K562 (cell line): ENCODE data around the gene CCT5. TPM values are rescaled to one million over a fixed set of nuclear protein-coding genes. Genes with fewer than 3 reads are reported as not detected.
A peak's percentile ranks its signal among the peaks of the same experiment; 100 is the strongest.

ENCODE experiments used
- ARHGAP35 ChIP-seq: fragments of 450-650 bp; IDR thresholded peaks from 2 replicates; pipeline ENCODE4 v1.6.1; 2018; ENCODE audit not compliant: partially characterized antibody
- ARID2 ChIP-seq: fragments of 450-650 bp; IDR thresholded peaks from 2 replicates; pipeline ENCODE4 v1.6.1; 2017; ENCODE audit warnings: antibody characterized with exemption, mild to moderate bottlenecking
- DDX20 ChIP-seq: fragments of 450-650 bp; IDR thresholded peaks from 2 replicates; pipeline ENCODE4 v1.6.1; 2016; ENCODE audit warnings: missing genetic modification characterization, low read depth, mild to moderate bottlenecking, missing compliant biosample characterization, moderate library complexity
- EP300 ChIP-seq: IDR thresholded peaks from 2 replicates; pipeline ENCODE4 v1.6.1; 2012; ENCODE audit warnings: low read length, improper control_type of control experiment
- EP400 ChIP-seq: fragments of 450-650 bp; IDR thresholded peaks from 2 replicates; pipeline ENCODE4 v1.6.1; 2017; ENCODE audit warnings: antibody characterized with exemption, mild to moderate bottlenecking, moderate library complexity
- ERF ChIP-seq: fragments of 450-650 bp; formaldehyde crosslinking; IDR thresholded peaks from 2 replicates; pipeline ENCODE4 v1.4.0; 2020; ENCODE audit warnings: mild to moderate bottlenecking, mixed read lengths
- NFXL1 ChIP-seq: fragments of 450-650 bp; formaldehyde crosslinking; IDR thresholded peaks from 2 replicates; pipeline ENCODE4 v1.4.0; 2021; ENCODE audit warnings: mild to moderate bottlenecking
- RBM14 ChIP-seq: fragments of 200-400 bp; formaldehyde crosslinking; IDR thresholded peaks from 2 replicates; pipeline ENCODE4 v1.6.1; 2018; ENCODE audit warnings: low read depth, mild to moderate bottlenecking, low read length, moderate library complexity, borderline replicate concordance; ENCODE audit not compliant: insufficient read depth
- RUNX1 ChIP-seq: sonication (generic); IDR thresholded peaks from 2 replicates; pipeline ENCODE4 v1.6.1; 2016; ENCODE audit warnings: antibody characterized with exemption, low read depth
- SLC30A9 ChIP-seq: fragments of 250-450 bp; sonication (Bioruptor Pico); IDR thresholded peaks from 2 replicates; pipeline ENCODE4 v1.8.0; 2022; ENCODE audit warnings: mild to moderate bottlenecking, moderate library complexity
- SMAD2 ChIP-seq: fragments of 150-350 bp; IDR thresholded peaks from 2 replicates; pipeline ENCODE4 v1.6.1; 2014; ENCODE audit warnings: low read depth, mild to moderate bottlenecking, low read length
- SMARCA5 ChIP-seq: fragments of 450-650 bp; IDR thresholded peaks from 2 replicates; pipeline ENCODE4 v1.6.1; 2016
- SMARCE1 ChIP-seq: fragments of 450-650 bp; IDR thresholded peaks from 2 replicates; pipeline ENCODE4 v1.7.1; 2016; ENCODE audit warnings: mild to moderate bottlenecking
- SRF ChIP-seq, 2 experiments: fragments of 250-450, 450-650 bp in 1 of 2; sonication (Bioruptor Pico) in 1 of 2; sonication (generic) in 1 of 2; formaldehyde crosslinking; IDR thresholded peaks; 2 replicates each; pipeline versions ENCODE4 v1.5.0 to v1.5.1; 2020 to 2022; ENCODE audit warnings: mild to moderate bottlenecking in 1 of 2, missing genetic modification reagents in 1 of 2
- SRSF1 ChIP-seq: fragments of 200-400 bp; formaldehyde crosslinking; IDR thresholded peaks from 2 replicates; pipeline ENCODE4 v1.6.1; 2017; ENCODE audit warnings: mild to moderate bottlenecking, low read depth, low read length, moderate library complexity
- TAL1 ChIP-seq: fragments of 450-650 bp; IDR thresholded peaks from 2 replicates; pipeline ENCODE4 v1.6.1; 2016; ENCODE audit warnings: mild to moderate bottlenecking
- TBP ChIP-seq: optimal IDR thresholded peaks from 2 replicates; pipeline ENCODE3; 2011; ENCODE audit warnings: low read depth, low read length, improper control_type of control experiment
- ZNF121 ChIP-seq: sonication (generic); formaldehyde crosslinking; conservative IDR thresholded peaks from 2 replicates; pipeline ENCODE4 v1.8.0; 2022; ENCODE audit warnings: missing genetic modification reagents
- polyA plus RNA-seq, 8 experiments: library from polyadenylated mRNA; depleted of rRNA in 4 of 8; stranded (reverse) in 5 of 8; unstranded in 3 of 8; fragments of >200 nt; fragmentation: Nextera tagmentation in 2 of 8; fragmentation: Illumina TruSeq in 1 of 8; extraction: Ambion mirVana in 2 of 8; extraction: Trizol in 1 of 8; gene quantifications; 2 replicates each; pipeline versions ENCODE4 v1.2.1 to v1.2.3, GENCODE V29; 2011 to 2014; ENCODE audit warnings: inconsistent platforms in 1 of 8, missing spikeins in 1 of 8
- total RNA-seq, 7 experiments: library from RNA; depleted of rRNA in 6 of 7; stranded (reverse); fragments of >200 nt in 6 of 7; fragmentation: Illumina TruSeq in 2 of 7; extraction: Trizol in 2 of 7; gene quantifications; 2 replicates each; pipeline versions ENCODE4 v1.2.1 to v1.2.3, GENCODE V29; 2011 to 2021; ENCODE audit warnings: low replicate concordance in 1 of 7
- TF ChIP-seq, protein P1 (sequence below): IDR thresholded peaks from 2 replicates; pipeline ENCODE4 v1.6.1; 2012; ENCODE audit warnings: low read depth, low read length, improper control_type of control experiment, borderline replicate concordance
- TF ChIP-seq, protein P2 (sequence below), 2 experiments: fragments of 450-650 bp; conservative IDR thresholded peaks; 2 replicates each; pipeline ENCODE4 v1.6.1; 2017; ENCODE audit warnings: mild to moderate bottlenecking in 2 of 2, moderate library complexity in 2 of 2
- TF ChIP-seq, protein P3 (sequence below): sonication (generic); formaldehyde crosslinking; IDR thresholded peaks from 2 replicates; pipeline ENCODE4 v1.8.0; 2023; ENCODE audit warnings: mild to moderate bottlenecking, missing genetic modification reagents
- TF ChIP-seq, protein P4 (sequence below): IDR thresholded peaks from 2 replicates; pipeline ENCODE4 v1.6.1; 2016; ENCODE audit warnings: missing genetic modification characterization, missing compliant biosample characterization

CCT5 gene
- total and polyA plus RNA-seq, 9 of the 15 experiments (the other 6 are each of a cell fraction or from before 2014, with no cell fraction given): 782 to 1,606 (median 1,153) TPM

DNA sequence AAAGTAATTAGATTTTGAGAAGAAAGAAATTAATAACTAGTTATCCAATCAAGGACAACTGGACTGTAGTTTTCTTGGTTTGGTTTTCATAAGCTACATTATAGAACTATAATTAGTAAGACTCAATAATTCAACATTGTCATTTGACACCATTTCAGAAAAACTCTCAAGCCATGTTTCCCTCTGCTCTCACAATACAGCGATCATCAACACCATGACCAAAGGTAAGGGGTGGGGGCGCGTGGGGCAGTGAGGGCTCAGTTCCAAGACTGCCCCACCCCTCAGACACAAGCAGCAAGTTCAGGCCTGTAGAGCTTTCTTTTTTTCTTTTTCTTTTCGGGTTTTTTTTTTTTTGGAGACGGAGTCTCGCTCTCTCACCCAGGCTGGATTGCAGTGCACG, 51.2 kb downstream of the CCT5 start (continued):
- no peak for TF ChIP-seq SRSF1
- no peak for TF ChIP-seq SMAD2
- TF ChIP-seq ARID2: no peak
- TF ChIP-seq, protein P1, sequence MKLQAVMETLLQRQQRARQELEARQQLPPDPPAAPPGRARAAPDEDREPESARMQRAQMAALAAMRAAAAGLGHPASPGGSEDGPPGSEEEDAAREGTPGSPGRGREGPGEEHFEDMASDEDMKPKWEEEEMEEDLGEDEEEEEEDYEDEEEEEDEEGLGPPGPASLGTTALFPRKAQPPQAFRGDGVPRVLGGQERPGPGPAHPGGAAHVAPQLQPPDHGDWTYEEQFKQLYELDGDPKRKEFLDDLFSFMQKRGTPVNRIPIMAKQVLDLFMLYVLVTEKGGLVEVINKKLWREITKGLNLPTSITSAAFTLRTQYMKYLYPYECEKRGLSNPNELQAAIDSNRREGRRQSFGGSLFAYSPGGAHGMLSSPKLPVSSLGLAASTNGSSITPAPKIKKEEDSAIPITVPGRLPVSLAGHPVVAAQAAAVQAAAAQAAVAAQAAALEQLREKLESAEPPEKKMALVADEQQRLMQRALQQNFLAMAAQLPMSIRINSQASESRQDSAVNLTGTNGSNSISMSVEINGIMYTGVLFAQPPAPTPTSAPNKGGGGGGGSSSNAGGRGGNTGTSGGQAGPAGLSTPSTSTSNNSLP: 0 out of 2 replicates have a peak, but pooled peaks have one; percentile 11
- TF ChIP-seq TAL1: no peak
- no peak for TF ChIP-seq ZNF121 (CRISPR knock-in tag)
- TF ChIP-seq ERF: no peak
- no peak for TF ChIP-seq SLC30A9 (CRISPR knock-in tag)
- TF ChIP-seq RUNX1: no peak
- no peak for TF ChIP-seq RBM14
- TF ChIP-seq, protein P2, sequence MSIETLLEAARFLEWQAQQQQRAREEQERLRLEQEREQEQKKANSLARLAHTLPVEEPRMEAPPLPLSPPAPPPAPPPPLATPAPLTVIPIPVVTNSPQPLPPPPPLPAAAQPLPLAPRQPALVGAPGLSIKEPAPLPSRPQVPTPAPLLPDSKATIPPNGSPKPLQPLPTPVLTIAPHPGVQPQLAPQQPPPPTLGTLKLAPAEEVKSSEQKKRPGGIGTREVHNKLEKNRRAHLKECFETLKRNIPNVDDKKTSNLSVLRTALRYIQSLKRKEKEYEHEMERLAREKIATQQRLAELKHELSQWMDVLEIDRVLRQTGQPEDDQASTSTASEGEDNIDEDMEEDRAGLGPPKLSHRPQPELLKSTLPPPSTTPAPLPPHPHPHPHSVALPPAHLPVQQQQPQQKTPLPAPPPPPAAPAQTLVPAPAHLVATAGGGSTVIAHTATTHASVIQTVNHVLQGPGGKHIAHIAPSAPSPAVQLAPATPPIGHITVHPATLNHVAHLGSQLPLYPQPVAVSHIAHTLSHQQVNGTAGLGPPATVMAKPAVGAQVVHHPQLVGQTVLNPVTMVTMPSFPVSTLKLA (conservative IDR thresholded peaks at IDR 0.05): peak; percentile 45 to 53; a peak in 2 of 4 replicates
- no peak for TF ChIP-seq TBP
- TF ChIP-seq EP300: peak; percentile 5; the same call in 1 of the 2 replicates
- no peak for TF ChIP-seq SMARCA5
- TF ChIP-seq, protein P3, sequence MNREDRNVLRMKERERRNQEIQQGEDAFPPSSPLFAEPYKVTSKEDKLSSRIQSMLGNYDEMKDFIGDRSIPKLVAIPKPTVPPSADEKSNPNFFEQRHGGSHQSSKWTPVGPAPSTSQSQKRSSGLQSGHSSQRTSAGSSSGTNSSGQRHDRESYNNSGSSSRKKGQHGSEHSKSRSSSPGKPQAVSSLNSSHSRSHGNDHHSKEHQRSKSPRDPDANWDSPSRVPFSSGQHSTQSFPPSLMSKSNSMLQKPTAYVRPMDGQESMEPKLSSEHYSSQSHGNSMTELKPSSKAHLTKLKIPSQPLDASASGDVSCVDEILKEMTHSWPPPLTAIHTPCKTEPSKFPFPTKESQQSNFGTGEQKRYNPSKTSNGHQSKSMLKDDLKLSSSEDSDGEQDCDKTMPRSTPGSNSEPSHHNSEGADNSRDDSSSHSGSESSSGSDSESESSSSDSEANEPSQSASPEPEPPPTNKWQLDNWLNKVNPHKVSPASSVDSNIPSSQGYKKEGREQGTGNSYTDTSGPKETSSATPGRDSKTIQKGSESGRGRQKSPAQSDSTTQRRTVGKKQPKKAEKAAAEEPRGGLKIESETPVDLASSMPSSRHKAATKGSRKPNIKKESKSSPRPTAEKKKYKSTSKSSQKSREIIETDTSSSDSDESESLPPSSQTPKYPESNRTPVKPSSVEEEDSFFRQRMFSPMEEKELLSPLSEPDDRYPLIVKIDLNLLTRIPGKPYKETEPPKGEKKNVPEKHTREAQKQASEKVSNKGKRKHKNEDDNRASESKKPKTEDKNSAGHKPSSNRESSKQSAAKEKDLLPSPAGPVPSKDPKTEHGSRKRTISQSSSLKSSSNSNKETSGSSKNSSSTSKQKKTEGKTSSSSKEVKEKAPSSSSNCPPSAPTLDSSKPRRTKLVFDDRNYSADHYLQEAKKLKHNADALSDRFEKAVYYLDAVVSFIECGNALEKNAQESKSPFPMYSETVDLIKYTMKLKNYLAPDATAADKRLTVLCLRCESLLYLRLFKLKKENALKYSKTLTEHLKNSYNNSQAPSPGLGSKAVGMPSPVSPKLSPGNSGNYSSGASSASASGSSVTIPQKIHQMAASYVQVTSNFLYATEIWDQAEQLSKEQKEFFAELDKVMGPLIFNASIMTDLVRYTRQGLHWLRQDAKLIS (CRISPR knock-in tag): no peak
- TF ChIP-seq DDX20: no peak
- TF ChIP-seq SRF (CRISPR knock-in tag; IDR thresholded peaks at IDR 0.05): no peak
- TF ChIP-seq SMARCE1: 0 out of 2 replicates have a peak, but pooled peaks have one; percentile 48
- TF ChIP-seq ARHGAP35: no peak
- TF ChIP-seq NFXL1 (CRISPR knock-in tag): no peak
- TF ChIP-seq EP400: peak; percentile 39; the same call in 1 of the 2 replicates
- TF ChIP-seq, protein P4, sequence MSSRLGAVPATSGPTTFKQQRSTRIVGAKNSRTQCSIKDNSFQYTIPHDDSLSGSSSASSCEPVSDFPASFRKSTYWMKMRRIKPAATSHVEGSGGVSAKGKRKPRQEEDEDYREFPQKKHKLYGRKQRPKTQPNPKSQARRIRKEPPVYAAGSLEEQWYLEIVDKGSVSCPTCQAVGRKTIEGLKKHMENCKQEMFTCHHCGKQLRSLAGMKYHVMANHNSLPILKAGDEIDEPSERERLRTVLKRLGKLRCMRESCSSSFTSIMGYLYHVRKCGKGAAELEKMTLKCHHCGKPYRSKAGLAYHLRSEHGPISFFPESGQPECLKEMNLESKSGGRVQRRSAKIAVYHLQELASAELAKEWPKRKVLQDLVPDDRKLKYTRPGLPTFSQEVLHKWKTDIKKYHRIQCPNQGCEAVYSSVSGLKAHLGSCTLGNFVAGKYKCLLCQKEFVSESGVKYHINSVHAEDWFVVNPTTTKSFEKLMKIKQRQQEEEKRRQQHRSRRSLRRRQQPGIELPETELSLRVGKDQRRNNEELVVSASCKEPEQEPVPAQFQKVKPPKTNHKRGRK (tag): no peak
